ENCODE measurements around the gene NASP. TPM values are rescaled to one million over a fixed set of nuclear protein-coding genes. Genes with fewer than 3 reads are reported as not detected.

NASP gene
- total and polyA plus RNA-seq, 2 of the 4 experiments (the other 2 are of a cell fraction) = 56.6 to 124 TPM

GRCh38 chr1:45570631-45571030 lies 13.2 kb upstream of the NASP start:
- Histone ChIP-seq H3K27me3 (ENCODE audit: control insufficient read depth, insufficient read depth, low read length) (no peaks in the 10 kb centered on the region), H3K4ac (ENCODE audit: low read depth, low read length) (no peak overlapping the region), H3K9me3 (ENCODE audit: control insufficient read depth, insufficient read depth, low read length) (no peaks in the 10 kb centered on the region), H3K9ac (ENCODE audit: low read depth, low read length) (no peak overlapping the region), H2AK9ac (replicated peaks; ENCODE audit: low read depth, low read length, poor library complexity) (no peak overlapping the region), H3K27ac (ENCODE audit: insufficient read depth, low read length) (no peak overlapping the region), H4K5ac (ENCODE audit: low read depth, low read length) (no peak overlapping the region), H2AK5ac (ENCODE audit: low read depth, low read length) (no peak overlapping the region), H4K20me1 (ENCODE audit: insufficient read depth, low read length) (no peaks in the 10 kb centered on the region; the same call in 1 of the 2 replicates), H2BK20ac (ENCODE audit: low read depth, low read length) (no peak overlapping the region), H3K36me3 (ENCODE audit: control insufficient read depth, insufficient read depth, low read length) (peaks cover 31% of the 10 kb centered on the region), H2BK120ac (ENCODE audit: low read depth, low read length) (no peak overlapping the region), H2AFZ (replicated peaks; ENCODE audit: low read length, poor library complexity) (no peak overlapping the region), H2BK5ac (ENCODE audit: low read depth, low read length, poor library complexity, severe bottlenecking) (no peak overlapping the region), H3K14ac (replicated peaks; ENCODE audit: low read depth, low read length) (no peak overlapping the region), H3K9me1 (ENCODE audit: insufficient read depth, low read length) (no peaks in the 10 kb centered on the region), H3K56ac (ENCODE audit: extremely low read depth, insufficient read depth, low read length) (no peak overlapping the region), H3K79me1 (ENCODE audit: low read depth in 1 of 2, low read length in 2 of 2) (peaks cover 0 to 7% of the 10 kb centered on the region in 2 experiments; a peak in 1 of 4 replicates), H4K91ac (ENCODE audit: insufficient read depth, low read depth, low read length) (no peak overlapping the region), H2BK15ac (ENCODE audit: low read depth, low read length) (no peak overlapping the region), H3K18ac (ENCODE audit: low read depth, low read length) (no peak overlapping the region), H3K23ac (ENCODE audit: low read depth, low read length) (no peak overlapping the region), H4K8ac (ENCODE audit: low read depth in 2 of 2, low read length in 2 of 2) (no peak overlapping the region), H3K4me3 (ENCODE audit: insufficient read depth, low read depth, low read length) (no peak overlapping the region), H3K4me2 (ENCODE audit: low read depth, low read length) (no peak overlapping the region), H3K4me1 (ENCODE audit: control insufficient read depth, insufficient read depth, low read length) (no peaks in the 10 kb centered on the region)
- DNase-seq (no peak), ATAC-seq (ENCODE audit: low read depth) (no peak)
- intact Hi-C loops (cut with micrococcal nuclease) (loop anchor here (1.0 to 5.0 kb wide), 4 partner anchors 58 to 558 kb away; partner anchors contain the start of genes HECTD3, TESK2 and UROD), dilution Hi-C loops (cut with HindIII; ENCODE audit: low sequenced_read_pairs, unreplicated experiment) (no loop called here), in situ Hi-C loops (cut with MboI; ENCODE audit: low sequenced_read_pairs) (loop anchor here (5.0 kb wide), 1 partner anchor 213 kb away; no protein-coding TSS in a partner anchor)
- POLR2A ChIA-PET (ENCODE audit: unreplicated experiment) = no interaction called here
- TF ChIP-seq, protein P1, sequence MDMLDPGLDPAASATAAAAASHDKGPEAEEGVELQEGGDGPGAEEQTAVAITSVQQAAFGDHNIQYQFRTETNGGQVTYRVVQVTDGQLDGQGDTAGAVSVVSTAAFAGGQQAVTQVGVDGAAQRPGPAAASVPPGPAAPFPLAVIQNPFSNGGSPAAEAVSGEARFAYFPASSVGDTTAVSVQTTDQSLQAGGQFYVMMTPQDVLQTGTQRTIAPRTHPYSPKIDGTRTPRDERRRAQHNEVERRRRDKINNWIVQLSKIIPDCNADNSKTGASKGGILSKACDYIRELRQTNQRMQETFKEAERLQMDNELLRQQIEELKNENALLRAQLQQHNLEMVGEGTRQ (IDR thresholded peaks at IDR 0.05; ENCODE audit: low read depth, low read length) = no peak
- no peak for TF ChIP-seq POLR2A (IDR thresholded peaks at IDR 0.05; ENCODE audit: low read depth, low read length)
- no peak for TF ChIP-seq MXI1 (IDR thresholded peaks at IDR 0.05; ENCODE audit: borderline replicate concordance, low read depth, low read length)
- no peak for TF ChIP-seq RAD21 (IDR thresholded peaks at IDR 0.05; ENCODE audit: low read length)
- TF ChIP-seq FOS (IDR thresholded peaks at IDR 0.05; ENCODE audit: low read depth, low read length) = no peak
- TF ChIP-seq, protein P2, sequence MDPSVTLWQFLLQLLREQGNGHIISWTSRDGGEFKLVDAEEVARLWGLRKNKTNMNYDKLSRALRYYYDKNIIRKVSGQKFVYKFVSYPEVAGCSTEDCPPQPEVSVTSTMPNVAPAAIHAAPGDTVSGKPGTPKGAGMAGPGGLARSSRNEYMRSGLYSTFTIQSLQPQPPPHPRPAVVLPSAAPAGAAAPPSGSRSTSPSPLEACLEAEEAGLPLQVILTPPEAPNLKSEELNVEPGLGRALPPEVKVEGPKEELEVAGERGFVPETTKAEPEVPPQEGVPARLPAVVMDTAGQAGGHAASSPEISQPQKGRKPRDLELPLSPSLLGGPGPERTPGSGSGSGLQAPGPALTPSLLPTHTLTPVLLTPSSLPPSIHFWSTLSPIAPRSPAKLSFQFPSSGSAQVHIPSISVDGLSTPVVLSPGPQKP (IDR thresholded peaks at IDR 0.05; ENCODE audit: borderline replicate concordance, low read depth, low read length) = no peak
- TF ChIP-seq CEBPB (IDR thresholded peaks at IDR 0.05; ENCODE audit: low read depth, low read length) = no peak
- TF ChIP-seq, protein P3, sequence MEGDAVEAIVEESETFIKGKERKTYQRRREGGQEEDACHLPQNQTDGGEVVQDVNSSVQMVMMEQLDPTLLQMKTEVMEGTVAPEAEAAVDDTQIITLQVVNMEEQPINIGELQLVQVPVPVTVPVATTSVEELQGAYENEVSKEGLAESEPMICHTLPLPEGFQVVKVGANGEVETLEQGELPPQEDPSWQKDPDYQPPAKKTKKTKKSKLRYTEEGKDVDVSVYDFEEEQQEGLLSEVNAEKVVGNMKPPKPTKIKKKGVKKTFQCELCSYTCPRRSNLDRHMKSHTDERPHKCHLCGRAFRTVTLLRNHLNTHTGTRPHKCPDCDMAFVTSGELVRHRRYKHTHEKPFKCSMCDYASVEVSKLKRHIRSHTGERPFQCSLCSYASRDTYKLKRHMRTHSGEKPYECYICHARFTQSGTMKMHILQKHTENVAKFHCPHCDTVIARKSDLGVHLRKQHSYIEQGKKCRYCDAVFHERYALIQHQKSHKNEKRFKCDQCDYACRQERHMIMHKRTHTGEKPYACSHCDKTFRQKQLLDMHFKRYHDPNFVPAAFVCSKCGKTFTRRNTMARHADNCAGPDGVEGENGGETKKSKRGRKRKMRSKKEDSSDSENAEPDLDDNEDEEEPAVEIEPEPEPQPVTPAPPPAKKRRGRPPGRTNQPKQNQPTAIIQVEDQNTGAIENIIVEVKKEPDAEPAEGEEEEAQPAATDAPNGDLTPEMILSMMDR (conservative IDR thresholded peaks at IDR 0.05; ENCODE audit: low read depth, low read length) = no peak
- no peak for TF ChIP-seq NFE2L2 (IDR thresholded peaks at IDR 0.05; ENCODE audit: low read depth, low read length)
- no peak for TF ChIP-seq CHD1 (IDR thresholded peaks at IDR 0.05; ENCODE audit: low read depth, low read length)
- no peak for TF ChIP-seq RCOR1 (IDR thresholded peaks at IDR 0.05; ENCODE audit: insufficient replicate concordance, low read length)
- TF ChIP-seq SMC3 (IDR thresholded peaks at IDR 0.05; ENCODE audit: low read depth, low read length) = no peak
- TF ChIP-seq MAFK (IDR thresholded peaks at IDR 0.05; ENCODE audit: low read depth, low read length) = no peak
- no TSS peak for BruUV-seq (replicated peaks)
- 100% methylated on average over 1 of the region's 4 CpGs; no CpG with 5 or more reads in 1 of the 2 experiments for WGBS, 2 experiments (ENCODE audit: extremely low coverage in 2 of 2, insufficient read length in 1 of 2)
- CTCF ChIA-PET = interaction anchor here (0.5 to 1.7 kb wide), 4 partner anchors 12 to 617 kb away, joined by 3 to 5 read pairs (median 4); no protein-coding TSS in a partner anchor
